NCI-H82 (cell line): ENCODE data around the gene TAS2R41.

Source experiments
- DNase-seq: peaks from one replicate; lab custom pipeline; 2025; lab: John Stamatoyannopoulos, UW

TAS2R41 gene, protein sequence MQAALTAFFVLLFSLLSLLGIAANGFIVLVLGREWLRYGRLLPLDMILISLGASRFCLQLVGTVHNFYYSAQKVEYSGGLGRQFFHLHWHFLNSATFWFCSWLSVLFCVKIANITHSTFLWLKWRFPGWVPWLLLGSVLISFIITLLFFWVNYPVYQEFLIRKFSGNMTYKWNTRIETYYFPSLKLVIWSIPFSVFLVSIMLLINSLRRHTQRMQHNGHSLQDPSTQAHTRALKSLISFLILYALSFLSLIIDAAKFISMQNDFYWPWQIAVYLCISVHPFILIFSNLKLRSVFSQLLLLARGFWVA

DNA sequence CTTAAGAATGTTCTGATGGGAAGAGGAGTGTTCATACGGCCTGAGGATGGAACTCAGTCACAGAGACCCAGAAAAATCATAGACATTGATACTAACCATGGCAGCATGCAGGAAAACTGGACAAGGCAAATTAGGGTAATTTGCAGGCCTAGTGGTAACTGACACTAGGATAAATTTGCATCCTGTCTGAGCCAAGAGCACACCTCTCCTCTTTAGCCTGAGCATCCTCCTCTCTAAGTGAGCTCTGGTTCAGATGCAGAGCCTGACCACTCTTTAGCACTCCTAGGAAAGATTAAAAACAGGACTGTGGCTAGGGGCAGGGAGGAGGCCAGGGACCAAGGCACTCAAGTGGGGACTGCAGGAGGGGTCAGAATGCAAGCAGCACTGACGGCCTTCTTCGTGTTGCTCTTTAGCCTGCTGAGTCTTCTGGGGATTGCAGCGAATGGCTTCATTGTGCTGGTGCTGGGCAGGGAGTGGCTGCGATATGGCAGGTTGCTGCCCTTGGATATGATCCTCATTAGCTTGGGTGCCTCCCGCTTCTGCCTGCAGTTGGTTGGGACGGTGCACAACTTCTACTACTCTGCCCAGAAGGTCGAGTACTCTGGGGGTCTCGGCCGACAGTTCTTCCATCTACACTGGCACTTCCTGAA is at the start of gene TAS2R41:
TAS2R41 (plus strand) TSS at position 373 of the 650 bp plus-strand sequence; CDS start at position 373, 0 bp downstream.
- DNase-seq: no peak

DNA sequence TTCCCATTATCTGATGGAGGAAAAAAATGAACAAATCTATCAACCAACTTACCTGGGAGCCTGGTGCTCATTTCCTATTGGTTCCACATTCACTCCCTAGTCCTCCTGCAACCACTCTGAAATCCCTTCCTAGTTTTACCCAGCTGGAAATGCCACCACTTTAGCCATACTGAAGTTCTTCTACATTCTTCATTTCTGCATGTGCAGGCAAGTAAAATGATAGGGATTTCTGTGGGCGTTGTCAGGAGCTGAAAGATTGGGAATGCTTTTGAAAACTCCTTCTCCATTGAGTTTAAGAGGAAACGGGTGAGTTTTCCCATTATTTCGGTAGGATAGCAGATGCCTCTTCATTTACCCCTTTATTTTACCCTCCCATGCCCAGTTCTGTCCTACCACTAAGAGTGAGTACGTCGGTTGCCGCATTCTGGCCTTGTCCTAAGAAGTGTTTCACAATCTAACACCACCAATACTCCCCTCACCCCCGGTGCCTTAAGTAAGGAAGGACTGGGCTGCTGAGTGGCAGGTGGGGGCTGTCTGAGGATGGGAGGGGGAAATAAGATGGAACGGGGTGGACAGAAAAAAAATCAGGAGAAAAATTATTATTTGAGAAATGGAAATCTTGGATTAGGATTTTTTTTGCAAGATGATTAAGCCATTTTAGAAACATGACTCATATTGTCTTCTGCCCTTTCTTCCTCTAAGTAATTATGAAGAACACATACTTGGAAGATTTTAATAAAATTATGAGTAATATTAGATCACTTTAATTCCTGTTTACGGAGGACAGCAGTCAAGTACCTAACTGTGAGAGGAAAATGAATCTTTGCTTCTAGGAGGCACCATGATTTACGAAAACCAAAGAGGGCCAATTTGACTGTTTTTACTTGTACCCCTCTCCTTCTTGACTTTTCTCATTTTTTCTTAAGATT is 47.6 kb upstream of the TAS2R41 start:
- no peak for DNase-seq

DNA sequence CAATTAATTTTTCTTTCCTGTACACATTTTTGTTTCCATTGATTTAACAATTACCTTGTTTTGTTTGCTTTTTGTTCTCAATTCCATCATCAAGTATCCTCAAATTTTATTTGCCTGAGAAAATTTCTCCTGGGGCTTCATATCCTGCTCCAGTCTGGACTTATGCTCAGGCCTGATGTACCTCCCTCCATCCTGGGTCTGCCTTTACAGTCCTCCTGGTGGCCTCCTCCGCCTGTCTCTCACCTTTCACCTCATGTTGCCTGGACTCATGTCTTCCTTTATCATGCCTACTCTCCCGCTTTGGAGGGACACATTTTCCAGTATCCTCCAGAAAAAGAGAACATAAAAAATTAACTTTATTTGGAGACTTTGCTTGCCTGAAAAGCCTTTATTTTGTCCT is 46.6 kb upstream of the TAS2R41 start:
- no peak for DNase-seq

DNA sequence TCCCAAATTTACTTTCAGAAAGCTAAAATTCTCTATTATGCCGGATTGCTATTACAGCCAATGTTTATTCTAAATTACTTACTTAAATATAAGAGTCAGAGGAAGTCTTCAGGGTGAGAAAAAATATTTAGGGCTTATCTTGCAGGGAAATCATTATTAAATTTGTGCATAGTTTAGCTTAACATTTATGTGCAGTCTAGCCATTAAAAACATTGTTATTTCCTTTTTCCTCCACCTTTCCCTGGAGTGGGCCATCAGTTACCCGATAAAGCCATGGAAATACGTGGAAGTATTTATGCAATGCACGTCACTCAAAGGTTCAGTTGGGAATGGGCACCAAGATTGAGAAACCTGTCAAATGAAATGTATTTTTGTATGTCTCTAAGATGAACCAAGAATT is 43.9 kb upstream of the TAS2R41 start:
- DNase-seq: no peak

DNA sequence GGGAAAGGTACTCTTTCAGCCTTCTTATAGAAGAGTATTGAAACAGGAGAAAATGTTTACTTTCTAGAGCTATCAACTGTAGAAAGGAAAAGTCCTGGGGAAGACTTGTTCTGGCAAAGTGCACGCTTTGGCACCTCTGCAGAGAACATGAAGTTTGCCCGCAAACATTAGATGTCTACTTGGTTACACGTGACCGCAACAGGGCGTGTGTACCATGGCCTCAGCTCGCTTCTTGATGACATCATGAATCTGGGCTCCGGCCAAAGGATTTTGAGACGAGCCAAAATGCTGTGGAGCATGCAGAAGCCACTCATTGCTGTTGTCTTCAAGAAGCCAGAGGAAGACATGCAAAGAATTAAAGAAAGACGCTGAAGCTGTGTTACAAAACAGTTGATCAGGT is 43.0 kb upstream of the TAS2R41 start:
- DNase-seq: no peak

DNA sequence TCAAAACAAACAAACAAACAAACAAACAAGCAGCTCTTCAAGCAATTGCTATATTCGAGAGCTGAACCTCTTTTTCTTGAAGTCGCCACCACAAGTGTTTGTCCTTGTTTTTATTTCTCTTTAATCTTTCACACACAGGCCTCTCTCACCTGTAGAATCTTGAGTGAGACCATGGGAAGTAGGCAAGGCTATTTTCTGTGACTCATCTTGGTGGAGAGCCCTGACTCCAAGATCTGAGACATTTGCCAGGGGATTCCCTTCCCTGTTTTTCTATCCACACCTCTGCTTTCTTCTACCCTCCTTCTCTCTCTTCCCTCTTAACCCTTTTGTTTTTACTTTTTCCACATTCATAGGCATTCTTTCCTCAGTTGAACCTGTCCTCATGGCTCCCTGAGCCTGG is 42.4 kb upstream of the TAS2R41 start:
- no peak for DNase-seq

DNA sequence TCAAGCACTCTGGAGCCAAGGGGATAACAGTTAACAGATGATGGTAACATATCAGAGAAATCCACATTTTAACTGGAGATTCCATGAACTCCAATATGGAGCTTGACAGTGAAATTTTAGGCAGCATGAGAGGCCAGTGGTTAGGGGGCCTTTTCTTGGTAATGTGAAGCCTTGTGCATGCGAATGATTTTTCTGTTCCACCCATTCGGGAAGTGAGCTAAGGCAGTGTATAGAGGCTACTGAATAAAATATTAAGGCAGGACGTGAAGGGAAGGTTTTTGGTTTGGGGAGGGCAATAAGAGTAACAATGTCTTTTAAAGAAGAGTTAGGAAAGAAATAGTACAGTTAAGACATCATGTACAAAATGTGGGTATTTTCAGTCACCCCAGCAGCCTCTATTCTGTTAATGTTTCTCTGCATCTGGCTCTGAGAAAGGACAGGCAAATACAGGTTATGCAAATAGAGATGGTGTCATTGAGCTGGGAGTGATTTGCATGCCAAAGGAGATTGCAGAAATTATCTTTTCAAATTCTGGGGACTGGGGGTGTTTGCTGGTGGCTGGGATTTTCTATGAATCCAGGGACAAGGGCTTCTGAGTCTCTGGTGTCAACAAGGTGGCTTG is 41.2 kb upstream of the TAS2R41 start:
- DNase-seq: no peak

DNA sequence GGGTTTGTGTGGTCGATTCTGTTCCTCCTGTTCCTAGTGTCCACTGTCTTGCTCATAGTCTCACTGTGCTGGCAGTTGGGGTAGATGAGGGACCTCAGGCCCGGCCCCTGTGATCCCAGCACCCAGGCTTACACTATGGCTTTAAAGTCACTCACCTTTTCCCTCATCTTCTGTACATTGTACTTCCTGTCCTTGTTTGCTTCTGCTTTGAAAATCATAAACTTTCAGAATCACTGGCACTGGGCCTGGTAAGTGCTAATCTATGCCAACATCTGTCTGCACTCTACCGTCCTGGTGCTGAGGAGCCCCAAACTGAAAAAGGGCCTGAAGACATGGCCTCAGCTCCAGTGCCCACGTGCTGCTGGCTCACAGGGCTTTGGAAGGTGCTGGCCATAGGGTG is 40.1 kb upstream of the TAS2R41 start:
- DNase-seq: no peak

DNA sequence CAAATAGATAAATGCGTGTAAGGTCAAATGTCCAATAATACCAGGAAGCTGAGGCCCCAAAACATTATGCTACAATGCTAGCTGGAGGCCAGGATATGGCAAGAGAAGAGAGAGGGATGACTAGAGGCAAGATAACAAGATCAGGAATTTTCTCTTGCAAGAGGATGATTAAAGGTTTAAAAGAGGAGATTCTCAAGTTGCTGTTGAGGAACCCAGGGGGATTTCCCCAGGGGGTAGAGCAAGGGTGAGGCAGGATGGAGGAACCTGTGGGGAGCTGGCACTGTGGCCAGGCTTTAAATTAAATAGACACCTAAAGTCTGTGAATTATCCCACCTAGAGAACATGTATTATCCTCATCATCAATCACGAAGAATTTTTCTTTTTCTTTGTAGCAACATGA is 37.8 kb upstream of the TAS2R41 start:
- DNase-seq: no peak

DNA sequence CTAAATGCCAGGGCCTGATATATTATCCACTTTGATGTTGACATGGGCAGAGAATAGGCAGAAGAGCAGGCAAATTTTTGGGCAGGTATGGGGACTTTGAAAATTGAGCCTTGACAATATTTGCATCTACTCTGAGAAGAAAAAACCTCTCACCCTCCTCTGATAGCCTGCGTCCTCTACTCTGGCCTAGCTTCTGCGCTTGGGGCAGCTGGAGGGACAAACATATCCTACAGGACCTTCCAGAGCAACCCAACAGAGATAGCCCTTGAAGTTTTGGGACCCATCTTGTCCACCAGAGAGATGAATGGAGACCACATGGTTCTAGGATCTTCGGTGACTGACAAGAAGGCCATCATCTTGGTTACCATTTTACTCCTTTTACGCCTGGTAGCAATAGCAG is 34.5 kb upstream of the TAS2R41 start, which contains the start of gene TAS2R60:
TAS2R60 (plus strand) TSS at position 301 of the 400 bp plus-strand sequence; CDS start at position 301, 0 bp downstream.
- no peak for DNase-seq

DNA sequence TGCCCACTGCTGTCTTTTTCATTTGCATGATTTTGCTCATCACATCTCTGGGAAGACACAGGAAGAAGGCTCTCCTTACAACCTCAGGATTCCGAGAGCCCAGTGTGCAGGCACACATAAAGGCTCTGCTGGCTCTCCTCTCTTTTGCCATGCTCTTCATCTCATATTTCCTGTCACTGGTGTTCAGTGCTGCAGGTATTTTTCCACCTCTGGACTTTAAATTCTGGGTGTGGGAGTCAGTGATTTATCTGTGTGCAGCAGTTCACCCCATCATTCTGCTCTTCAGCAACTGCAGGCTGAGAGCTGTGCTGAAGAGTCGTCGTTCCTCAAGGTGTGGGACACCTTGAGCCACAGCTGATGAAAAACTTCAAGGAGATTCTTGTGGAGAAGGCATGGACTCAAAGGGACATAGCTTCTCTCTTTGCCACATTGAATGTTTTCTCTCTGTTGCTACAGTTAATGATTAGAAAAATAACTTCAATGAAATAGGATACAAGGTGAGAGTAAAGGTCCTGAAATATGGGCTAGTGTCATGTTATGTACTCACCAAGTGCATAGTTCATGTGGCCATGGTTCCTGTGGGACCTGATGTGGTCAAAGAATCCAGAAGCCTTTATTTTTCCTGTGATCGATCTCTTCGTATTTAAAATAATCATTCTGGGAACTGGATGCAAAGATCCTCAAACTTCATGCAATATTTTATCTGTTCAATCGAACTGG is 33.5 kb upstream of the TAS2R41 start:
- DNase-seq: no peak

DNA sequence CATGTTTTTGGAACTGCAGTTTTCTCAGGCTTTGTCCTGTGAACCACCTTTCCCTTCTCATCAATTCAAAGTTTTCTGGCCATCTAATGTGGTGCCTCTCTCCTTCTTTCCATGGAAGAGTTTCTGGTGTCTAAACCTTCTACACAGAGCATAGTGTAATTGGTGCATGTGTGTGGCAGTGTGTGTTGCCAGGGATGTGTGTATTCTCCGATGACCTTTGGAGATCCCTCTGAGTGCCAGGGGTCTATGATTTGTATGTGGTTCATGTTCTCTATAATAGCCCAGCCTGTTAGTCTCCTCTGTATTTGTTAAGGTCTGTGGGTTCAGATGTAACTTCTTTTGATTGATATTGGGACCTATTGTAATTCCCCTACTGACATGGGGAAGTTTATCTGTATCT is 32.9 kb upstream of the TAS2R41 start:
- DNase-seq: no peak

DNA sequence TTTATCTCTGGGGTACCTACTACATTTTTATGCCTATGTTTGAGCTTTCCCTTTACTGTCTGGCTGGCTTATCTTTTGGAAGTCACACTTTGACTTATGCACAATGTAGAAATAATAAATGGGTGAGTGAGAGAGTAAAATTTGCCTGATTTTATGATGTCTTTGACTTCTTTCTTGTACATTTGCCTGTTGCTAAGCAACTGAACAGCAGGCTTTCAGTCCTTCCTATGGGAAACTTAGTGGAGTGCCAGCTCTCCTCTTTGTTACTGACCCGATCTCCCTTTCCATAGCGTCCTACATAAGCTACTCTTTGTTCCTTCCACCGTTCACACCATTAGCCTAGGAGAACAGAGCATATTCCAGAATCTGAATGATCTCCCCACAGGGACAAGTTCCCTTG is 30.2 kb upstream of the TAS2R41 start:
- DNase-seq: no peak

DNA sequence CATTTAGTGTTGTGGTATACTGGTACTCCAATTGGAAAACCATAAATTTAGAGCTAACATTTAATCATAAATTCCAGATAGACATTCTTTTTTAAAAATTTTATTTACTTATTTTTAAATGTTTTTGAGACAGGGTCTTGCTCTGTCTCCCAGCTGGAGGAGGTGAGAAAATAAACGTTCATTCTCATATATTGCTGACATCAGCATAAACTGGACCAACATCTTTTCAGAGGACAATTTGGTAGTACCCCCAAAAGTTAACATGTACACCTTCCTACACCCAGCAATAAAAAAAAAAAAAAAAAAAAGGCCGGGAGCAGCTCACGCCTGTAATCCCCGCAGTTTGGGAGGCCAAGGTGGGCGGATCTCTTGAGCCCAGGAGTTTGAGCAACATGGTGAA is 29.2 kb upstream of the TAS2R41 start:
- no peak for DNase-seq

DNA sequence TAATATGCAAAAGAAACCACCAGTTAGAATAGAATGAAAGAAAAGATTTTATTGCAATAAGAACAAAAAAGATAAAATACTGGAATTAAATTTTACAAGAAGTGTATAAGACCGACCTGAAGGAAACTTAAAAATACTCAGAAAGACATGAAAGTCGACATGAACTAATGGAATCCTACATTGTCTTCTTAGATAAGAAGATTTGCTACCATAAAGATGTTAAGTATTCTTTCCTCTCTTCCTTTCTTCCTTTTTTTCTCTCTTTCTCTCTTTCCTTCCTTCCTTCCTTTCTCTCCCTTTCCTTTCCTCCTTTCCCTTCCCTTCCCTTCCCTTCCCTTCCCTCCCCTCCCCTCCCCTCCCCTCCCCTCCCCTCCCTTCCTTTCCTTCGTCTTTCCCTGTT is 27.9 kb upstream of the TAS2R41 start:
- no peak for DNase-seq

DNA sequence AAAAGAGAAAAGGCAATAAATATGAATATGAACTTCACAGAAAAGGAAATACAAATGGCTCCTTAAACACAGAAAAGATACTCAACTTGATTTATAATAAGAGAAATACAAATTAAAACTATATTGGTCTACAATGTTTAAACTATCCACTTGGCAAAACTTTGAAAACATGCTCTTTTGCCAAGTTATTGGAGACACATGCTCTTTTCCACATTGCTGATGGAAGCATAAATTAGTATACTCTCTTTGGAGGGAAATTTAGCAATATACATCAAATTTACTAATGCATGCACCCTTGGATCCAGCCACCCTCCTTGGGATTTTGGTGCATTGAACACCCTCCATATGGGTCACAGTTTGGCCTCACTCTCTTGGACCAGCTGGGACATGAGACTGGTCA is 26.6 kb upstream of the TAS2R41 start:
- no peak for DNase-seq

DNA sequence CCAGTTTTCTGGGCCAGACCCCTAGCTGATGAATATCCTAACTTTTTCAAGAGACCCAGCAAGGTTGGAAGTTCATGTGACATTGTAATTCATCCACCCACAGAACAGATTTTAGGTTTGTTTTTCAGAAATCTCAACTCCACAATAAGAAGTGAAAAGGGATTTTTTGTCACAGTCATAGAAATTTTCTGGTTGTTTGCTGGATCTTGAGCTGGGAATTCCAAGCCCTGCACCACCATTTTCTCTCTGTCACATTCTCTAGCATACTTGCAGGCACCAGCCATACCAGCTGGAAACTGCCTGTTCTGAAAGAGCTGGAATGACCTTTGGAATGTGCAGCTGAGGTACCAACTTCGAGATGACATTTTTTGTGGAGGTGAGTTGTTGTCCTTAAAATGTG is 25.9 kb upstream of the TAS2R41 start:
- no peak for DNase-seq

DNA sequence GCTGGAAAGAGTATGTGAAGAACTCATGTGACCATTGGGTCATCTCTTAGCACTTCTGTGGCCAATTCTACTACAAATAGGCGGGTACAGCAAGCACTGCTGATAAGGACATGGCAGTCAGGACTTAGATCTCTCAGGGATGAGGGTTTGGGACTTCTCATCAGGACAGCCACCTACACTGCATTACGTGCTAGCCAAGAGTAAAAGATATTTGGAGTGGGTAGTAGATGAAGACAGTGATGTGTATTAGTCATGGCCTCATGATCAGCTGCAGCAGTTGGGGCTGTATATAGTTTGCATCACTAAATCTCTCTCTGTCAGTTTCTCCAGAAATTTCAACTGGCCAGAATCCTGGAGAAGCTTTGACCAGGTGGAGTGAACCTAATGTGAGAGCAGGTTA is 25.2 kb upstream of the TAS2R41 start:
- no peak for DNase-seq

DNA sequence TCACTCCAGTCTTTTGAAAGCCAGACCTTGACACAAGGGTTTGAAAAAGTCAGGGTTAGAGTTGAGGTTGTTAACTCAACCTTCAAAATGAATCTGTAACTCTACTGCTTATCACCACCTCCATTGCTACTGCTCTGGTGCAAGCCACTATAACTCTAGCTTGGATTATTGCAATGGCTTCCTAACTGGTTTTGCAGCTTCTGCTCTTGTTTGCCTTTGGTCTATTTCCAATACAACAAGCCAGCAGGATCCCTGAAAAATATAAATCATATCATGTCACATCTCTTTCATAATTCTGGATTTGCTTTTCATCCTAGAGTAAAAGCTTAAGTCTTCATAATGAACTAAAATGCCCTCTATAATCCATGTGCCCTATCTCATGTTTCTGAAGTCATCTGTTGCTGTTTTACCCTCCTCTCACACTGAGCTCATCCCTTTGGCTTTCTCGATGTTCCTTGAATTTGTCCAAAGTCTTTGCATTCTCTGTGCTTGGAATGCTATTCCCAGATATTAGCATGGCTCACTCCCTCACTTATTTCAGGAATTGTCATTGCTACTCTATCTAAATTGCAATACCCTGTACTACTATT is 23.5 kb upstream of the TAS2R41 start:
- DNase-seq: no peak

DNA sequence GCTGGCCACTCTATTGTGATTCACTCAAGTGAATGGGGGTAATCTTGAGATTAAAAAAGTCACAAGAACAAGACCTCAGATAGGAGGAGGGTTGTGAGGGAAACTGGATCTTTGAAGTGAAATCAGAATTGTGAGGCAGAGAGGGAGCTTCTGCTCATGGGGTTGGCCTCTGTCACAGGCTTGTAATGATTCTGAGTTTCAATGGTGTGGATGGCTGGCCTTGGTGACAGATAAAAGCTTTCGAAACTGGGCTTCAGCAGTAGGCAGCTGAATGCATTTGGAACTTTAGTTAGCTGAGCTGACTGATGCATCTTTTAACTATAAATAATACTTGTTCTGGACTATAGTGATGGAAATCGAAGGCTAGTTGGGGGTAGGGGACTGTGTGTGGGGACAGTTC is 22.2 kb upstream of the TAS2R41 start:
- no peak for DNase-seq

DNA sequence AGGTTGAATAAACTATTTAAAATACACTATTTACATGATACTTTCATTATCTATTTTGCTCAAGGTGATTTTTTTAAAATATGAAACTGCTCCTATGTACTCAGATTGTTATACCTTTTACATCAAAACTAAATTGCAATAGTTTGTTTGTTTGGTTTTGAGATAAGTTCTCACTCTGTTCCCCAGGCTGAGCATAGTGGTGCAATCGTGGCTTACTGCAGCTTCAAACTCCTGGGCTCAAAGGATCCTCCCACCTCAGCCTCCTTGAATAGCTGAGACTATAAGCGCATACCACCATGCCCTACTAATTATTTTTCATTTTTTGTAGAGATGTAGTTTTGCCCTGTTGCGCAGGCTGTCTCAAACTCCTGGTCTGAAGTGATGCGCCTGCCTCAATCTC is 21.7 kb upstream of the TAS2R41 start:
- no peak for DNase-seq
